Fibroblast of gingiva (primary cell): ENCODE measurements around the gene SLC17A1.

Experiments used
- DNase-seq: peaks from one replicate; pipeline ENCODE4 v3.0.0-alpha.2; 2011; ENCODE audit warnings: low read depth

SLC17A1 gene

GRCh38 chr6:25831532-25832306 lies at the start of gene SLC17A1:
Gene SLC17A1, minus strand, starts transcription at chr6:25832052. Its CDS starts 1,495 bp downstream, at chr6:25830557.
- no peak for DNase-seq

DNA sequence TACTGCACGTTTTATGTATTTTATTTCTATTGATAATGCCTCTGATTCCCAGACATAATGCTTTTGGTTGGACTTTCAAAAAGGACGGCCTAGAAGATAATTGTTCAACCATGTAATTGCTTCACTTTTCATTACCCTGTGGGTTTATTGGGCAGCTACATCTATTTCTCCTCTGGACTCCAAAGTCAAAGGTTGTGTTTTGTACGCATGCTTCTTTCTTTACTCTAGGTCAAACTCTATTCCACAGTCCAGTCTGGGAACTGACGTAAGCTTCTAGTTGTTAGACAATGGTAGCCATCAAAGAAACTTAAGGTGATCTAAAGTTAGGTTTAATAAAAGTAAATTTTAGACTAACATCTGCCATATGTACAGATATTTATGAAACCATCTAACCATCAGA lies 48.7 kb upstream of the SLC17A1 start:
- DNase-seq: no peak

- no peak for DNase-seq
Measured at GRCh38 chr6:25878721-25879322, 47.0 kb upstream of the SLC17A1 start.

GRCh38 chr6:25875926-25876602 lies 44.2 kb upstream of the SLC17A1 start:
- DNase-seq: no peak

- no peak for DNase-seq
Measured at GRCh38 chr6:25875563-25875905, 43.7 kb upstream of the SLC17A1 start.

- peak; percentile 42 for DNase-seq
Measured at GRCh38 chr6:25874822-25875562, 43.1 kb upstream of the SLC17A1 start.

GRCh38 chr6:25874118-25874517 lies 42.3 kb upstream of the SLC17A1 start, which contains the start of gene SLC17A3:
Gene SLC17A3, minus strand, starts transcription at chr6:25874243. Its CDS starts 5,856 bp downstream, at chr6:25868387.
- no peak for DNase-seq

DNA sequence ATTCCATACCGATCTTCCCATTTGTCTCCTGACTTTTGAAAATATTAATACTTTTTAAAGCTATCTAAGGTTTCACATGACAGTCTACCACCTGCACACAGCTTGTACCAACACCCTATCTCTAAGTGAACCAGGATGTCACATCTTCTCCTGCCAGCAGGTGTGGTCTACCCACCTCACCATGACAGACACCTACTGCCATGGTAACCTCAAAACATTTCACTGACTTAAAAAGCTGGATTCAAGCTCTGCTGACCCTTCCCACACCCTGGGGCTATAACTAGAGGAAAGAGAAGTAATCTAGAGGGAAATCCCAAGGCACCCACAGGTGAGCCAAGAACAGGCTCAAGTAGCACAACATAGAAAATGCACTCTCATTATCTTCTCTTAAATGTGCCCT lies 41.0 kb upstream of the SLC17A1 start:
- no peak for DNase-seq

- no peak for DNase-seq
Measured at GRCh38 chr6:25869840-25870239, 38.0 kb upstream of the SLC17A1 start.

GRCh38 chr6:25868436-25869183 lies 36.8 kb upstream of the SLC17A1 start:
- DNase-seq: peak; percentile 18

GRCh38 chr6:25866011-25866410 lies 34.2 kb upstream of the SLC17A1 start:
- no peak for DNase-seq

GRCh38 chr6:25863360-25863759 lies 31.5 kb upstream of the SLC17A1 start:
- no peak for DNase-seq

- no peak for DNase-seq
Measured at GRCh38 chr6:25862199-25862598, 30.3 kb upstream of the SLC17A1 start.

DNA sequence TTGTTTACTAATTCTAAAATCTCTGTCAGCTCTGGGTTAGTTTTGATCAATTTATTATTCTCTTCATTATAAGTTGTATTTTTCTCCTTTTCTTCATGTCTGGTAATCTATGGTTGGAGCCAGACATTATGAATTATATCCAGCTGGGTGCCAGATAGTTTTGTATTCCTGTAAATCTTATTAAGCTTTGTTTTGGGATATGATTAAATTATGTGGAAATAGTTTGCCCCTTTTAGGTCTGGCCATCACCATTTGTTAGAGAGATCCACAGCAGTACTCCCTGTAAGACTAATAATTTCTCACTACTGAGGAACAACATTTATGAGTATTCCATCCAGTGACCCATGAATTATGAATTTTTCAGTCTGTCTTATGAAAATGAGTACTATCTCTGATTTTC lies 20.9 kb upstream of the SLC17A1 start:
- no peak for DNase-seq

DNA sequence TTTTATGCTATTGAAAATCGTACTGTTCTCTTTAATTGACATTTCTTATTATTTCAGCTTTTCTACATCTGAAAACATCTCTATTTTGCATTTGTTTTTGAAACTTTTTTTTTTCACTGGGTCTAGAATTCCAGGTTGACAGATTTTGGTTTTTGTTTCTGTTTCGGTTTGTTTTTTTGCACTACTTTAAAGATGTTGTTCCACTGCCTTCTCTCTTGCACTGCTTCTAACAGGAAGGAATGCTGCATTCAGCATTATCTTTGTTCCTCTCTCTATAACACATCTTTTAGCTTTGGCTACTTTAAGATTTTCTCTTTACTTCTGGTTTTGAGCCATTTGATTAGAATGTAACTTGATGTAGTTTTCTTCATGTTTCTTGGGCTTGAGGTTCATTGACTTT lies 20.1 kb upstream of the SLC17A1 start:
- no peak for DNase-seq

GRCh38 chr6:25844518-25844917 lies 12.7 kb upstream of the SLC17A1 start:
- DNase-seq: no peak

DNA sequence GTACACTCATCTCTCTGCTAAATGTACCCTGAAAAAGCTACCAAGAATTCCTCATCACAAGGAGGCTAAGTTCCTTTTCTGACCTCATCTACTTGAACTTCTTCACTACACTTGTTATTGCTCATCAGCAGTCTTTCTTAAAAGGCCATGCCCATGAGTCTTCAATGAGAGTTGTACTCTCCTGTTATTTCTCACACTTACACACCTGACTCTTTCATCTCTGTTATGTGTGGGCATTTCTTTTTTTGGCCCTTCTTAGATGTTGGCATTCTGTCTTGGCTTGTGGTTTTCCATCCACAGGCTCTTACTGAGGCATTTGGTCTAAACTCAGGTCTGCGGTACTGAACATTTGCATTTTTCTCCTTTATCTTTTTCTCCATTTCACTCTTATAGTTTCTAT lies 10.7 kb upstream of the SLC17A1 start:
- no peak for DNase-seq

DNA sequence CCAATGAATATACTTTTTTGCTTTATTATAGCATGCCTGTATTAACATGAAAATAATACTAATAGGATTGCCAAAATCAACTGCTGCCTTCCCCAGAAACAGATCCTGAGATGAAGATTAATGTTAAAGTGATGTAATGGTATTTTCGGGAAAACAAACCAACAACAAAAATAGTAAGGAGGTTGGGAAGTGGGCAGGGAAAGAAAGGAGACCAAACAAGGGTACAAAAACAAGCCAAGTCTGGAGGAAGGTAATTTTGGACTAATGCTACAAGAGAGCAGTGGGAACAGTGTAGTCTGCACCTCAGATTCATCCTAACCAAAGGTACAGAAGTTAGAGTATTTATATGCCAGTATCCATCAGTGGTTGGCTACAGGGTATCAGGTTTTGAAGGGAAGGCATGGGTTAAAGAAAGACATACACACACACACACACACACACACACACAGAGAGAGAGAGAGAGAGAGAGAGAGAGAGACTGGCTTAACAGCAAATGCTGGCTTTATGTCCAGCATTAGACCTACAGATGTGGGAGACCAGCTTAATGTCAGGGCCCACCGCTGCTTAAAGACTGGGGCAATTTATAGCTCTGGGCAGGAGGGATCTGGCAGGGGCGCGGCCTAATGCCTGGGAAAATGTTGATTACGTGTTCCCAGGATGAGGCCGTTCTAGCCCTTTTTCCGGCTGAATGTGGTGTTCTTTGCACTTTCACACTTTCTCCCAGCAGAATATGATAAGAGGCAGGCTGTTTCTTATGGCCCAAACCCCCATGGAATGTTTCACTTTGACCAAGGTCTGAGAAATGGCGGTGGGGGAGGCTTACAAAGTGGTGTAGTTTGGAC lies 3.8 kb upstream of the SLC17A1 start:
- DNase-seq: no peak

DNA sequence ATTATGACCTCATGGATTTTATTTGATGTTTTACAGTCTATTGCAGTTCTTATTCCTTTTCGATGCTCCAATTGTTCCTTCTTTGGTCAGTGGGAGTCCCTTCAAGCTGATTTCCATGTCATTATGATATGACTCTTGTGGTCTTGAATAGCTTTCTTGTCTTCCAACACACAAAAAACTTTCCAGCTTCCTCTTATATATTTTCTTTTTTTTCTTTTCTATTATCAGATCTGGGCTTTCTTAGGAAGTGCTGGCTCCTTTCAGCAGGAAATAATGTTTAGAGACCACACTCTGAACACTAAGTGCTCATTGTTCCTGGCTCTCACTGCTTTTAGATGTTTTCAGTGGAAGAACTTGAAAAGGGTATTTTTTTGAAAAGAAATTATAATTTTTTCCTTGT lies 3.1 kb upstream of the SLC17A1 start:
- DNase-seq: no peak

- DNase-seq: no peak
Measured at GRCh38 chr6:25833136-25833535, 1.3 kb upstream of the SLC17A1 start.

GRCh38 chr6:25832670-25833069 lies 818 bp upstream of the SLC17A1 start:
- DNase-seq: no peak
